A673 (cell line): ENCODE measurements around the gene DISP3.

ENCODE experiments used
- EZH2 ChIP-seq: fragments of 200-600 bp; sonication (generic); IDR thresholded peaks from 2 replicates; pipeline ENCODE4 v1.6.1; 2017; ENCODE audit warnings: borderline replicate concordance, low read depth, mild to moderate bottlenecking, mixed read lengths, antibody characterized with exemption, low read length; ENCODE audit not compliant: poor library complexity, severe bottlenecking
- TF ChIP-seq, protein P1 (sequence below): fragments of 300-800, 200-600 bp; sonication (generic); conservative IDR thresholded peaks from 2 replicates; pipeline ENCODE4 v1.5.1; 2017; ENCODE audit warnings: low read depth, mild to moderate bottlenecking, antibody characterized with exemption, low read length, moderate library complexity, mixed read lengths

DNA sequence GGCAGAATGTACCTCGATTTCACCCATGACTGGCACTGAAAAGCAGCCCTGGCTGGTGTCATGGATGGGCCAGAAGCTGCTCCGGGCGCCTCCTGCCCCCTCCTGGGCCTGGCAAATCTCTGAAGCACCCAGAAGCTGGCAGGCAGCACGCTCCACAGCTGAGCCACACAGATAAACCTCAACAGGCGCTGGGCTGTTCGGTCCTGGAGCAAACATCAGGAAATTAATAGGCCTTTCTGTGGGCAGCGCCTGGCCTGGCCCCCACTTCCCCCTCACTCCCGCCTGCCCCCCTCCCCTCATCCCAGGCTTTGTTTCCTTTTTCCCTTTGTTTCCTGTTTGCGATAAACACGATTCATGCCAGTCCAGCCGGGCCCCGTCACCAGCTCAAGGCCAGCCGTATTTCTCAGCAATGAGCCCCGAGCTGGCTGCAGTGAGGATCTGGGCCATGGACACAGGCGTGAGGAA is 20.1 kb upstream of the DISP3 start:
- no peak for TF ChIP-seq EZH2
- TF ChIP-seq, protein P1, sequence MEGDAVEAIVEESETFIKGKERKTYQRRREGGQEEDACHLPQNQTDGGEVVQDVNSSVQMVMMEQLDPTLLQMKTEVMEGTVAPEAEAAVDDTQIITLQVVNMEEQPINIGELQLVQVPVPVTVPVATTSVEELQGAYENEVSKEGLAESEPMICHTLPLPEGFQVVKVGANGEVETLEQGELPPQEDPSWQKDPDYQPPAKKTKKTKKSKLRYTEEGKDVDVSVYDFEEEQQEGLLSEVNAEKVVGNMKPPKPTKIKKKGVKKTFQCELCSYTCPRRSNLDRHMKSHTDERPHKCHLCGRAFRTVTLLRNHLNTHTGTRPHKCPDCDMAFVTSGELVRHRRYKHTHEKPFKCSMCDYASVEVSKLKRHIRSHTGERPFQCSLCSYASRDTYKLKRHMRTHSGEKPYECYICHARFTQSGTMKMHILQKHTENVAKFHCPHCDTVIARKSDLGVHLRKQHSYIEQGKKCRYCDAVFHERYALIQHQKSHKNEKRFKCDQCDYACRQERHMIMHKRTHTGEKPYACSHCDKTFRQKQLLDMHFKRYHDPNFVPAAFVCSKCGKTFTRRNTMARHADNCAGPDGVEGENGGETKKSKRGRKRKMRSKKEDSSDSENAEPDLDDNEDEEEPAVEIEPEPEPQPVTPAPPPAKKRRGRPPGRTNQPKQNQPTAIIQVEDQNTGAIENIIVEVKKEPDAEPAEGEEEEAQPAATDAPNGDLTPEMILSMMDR, result no peak
